H9 (cell line): ENCODE data around the gene HEXA. TPM values are rescaled to one million over a fixed set of nuclear protein-coding genes. Genes with fewer than 3 reads are reported as not detected.

Experiments
- DNase-seq: peaks from one replicate; pipeline ENCODE4 v3.0.0-alpha.2; 2017
- H2AFZ ChIP-seq: one replicate; pipeline ENCODE4 v1.6.1; 2013; ENCODE audit warnings: mild to moderate bottlenecking, low read length, control low read depth, moderate library complexity
- H2AK5ac ChIP-seq: 2 replicates; pipeline ENCODE4 v1.6.1; 2013; ENCODE audit warnings: low read length, control low read depth, mixed read lengths; ENCODE audit not compliant: insufficient read length
- H2BK120ac ChIP-seq: one replicate; pipeline ENCODE4 v1.6.1; 2013; ENCODE audit warnings: low read depth, mild to moderate bottlenecking, low read length, control low read depth, inconsistent platforms; ENCODE audit not compliant: poor library complexity, severe bottlenecking
- H2BK12ac ChIP-seq: 2 replicates; pipeline ENCODE4 v1.6.1; 2013; ENCODE audit warnings: low read length, control low read depth, mixed read lengths, low read depth; ENCODE audit not compliant: insufficient read length
- H2BK15ac ChIP-seq: 2 replicates; pipeline ENCODE4 v1.6.1; 2013; ENCODE audit warnings: low read depth, low read length, control low read depth
- H2BK20ac ChIP-seq: one replicate; pipeline ENCODE4 v1.6.1; 2013; ENCODE audit warnings: low read depth, mild to moderate bottlenecking, low read length, control low read depth, inconsistent platforms; ENCODE audit not compliant: poor library complexity, severe bottlenecking
- H2BK5ac ChIP-seq: 2 replicates; pipeline ENCODE4 v1.6.1; 2013; ENCODE audit warnings: low read length, control low read depth, mixed read lengths; ENCODE audit not compliant: insufficient read length
- H3K14ac ChIP-seq: 2 replicates; pipeline ENCODE4 v1.6.1; 2013; ENCODE audit warnings: low read length, control low read depth; ENCODE audit not compliant: insufficient read depth
- H3K18ac ChIP-seq: 2 replicates; pipeline ENCODE4 v1.6.1; 2013; ENCODE audit warnings: low read depth, mild to moderate bottlenecking, mixed read lengths, low read length, control low read depth; ENCODE audit not compliant: insufficient read length
- H3K23ac ChIP-seq: 2 replicates; pipeline ENCODE4 v1.6.1; 2013; ENCODE audit warnings: low read length, control low read depth, mixed read lengths, low read depth; ENCODE audit not compliant: insufficient read length
- H3K23me2 ChIP-seq: 2 replicates; pipeline ENCODE4 v1.6.1; 2013; ENCODE audit warnings: low read depth, mild to moderate bottlenecking, mixed read lengths, low read length, control low read depth; ENCODE audit not compliant: insufficient read length, poor library complexity, severe bottlenecking
- H3K27ac ChIP-seq: 2 replicates; pipeline ENCODE4 v1.5.1; 2013; ENCODE audit warnings: low read length, control low read depth, mixed read lengths, low read depth; ENCODE audit not compliant: insufficient read length
- H3K27me3 ChIP-seq: 2 replicates; pipeline ENCODE4 v1.6.1; 2013; ENCODE audit warnings: low read length, control low read depth, inconsistent platforms; ENCODE audit not compliant: insufficient read depth
- H3K4ac ChIP-seq: 2 replicates; pipeline ENCODE4 v1.6.1; 2013; ENCODE audit warnings: low read depth, mild to moderate bottlenecking, control low read depth, inconsistent platforms, low read length, moderate library complexity
- H3K4me1 ChIP-seq: 2 replicates; pipeline ENCODE4 v1.6.1; 2013; ENCODE audit warnings: low read length, control low read depth, inconsistent platforms; ENCODE audit not compliant: insufficient read depth
- H3K4me2 ChIP-seq: 2 replicates; pipeline ENCODE4 v1.6.1; 2013; ENCODE audit warnings: low read length, control low read depth, mixed read lengths; ENCODE audit not compliant: insufficient read length, insufficient read depth
- H3K56ac ChIP-seq: 2 replicates; pipeline ENCODE4 v1.6.1; 2013; ENCODE audit warnings: low read depth, mild to moderate bottlenecking, mixed read lengths, low read length, control low read depth; ENCODE audit not compliant: insufficient read length
- H3K79me1 ChIP-seq: 2 replicates; pipeline ENCODE4 v1.6.1; 2013; ENCODE audit warnings: low read depth, mild to moderate bottlenecking, moderate library complexity, low read length, control low read depth, inconsistent platforms; ENCODE audit not compliant: insufficient read depth, poor library complexity, severe bottlenecking
- H3K79me2 ChIP-seq: 2 replicates; pipeline ENCODE4 v1.6.1; 2013; ENCODE audit warnings: low read length, control low read depth, inconsistent platforms; ENCODE audit not compliant: insufficient read depth
- H3K9ac ChIP-seq: 2 replicates; pipeline ENCODE4 v1.6.1; 2013; ENCODE audit warnings: low read length, control low read depth, mixed read lengths; ENCODE audit not compliant: insufficient read length; ENCODE audit errors: extremely low read depth
- H3K9me3 ChIP-seq: one replicate; pipeline ENCODE4 v1.6.1; 2013; ENCODE audit warnings: low read depth, low read length, inconsistent platforms; ENCODE audit not compliant: control insufficient read depth
- H3T11ph ChIP-seq: one replicate; pipeline ENCODE4 v1.6.1; 2013; ENCODE audit warnings: mild to moderate bottlenecking, low read length, control low read depth, inconsistent platforms
- H4K20me1 ChIP-seq: one replicate; pipeline ENCODE4 v1.6.1; 2013; ENCODE audit not compliant: control insufficient read depth, insufficient read length, insufficient read depth
- H4K5ac ChIP-seq: 2 replicates; pipeline ENCODE4 v1.6.1; 2013; ENCODE audit warnings: low read depth, mild to moderate bottlenecking, mixed read lengths, low read length, control low read depth; ENCODE audit not compliant: insufficient read length
- H4K8ac ChIP-seq: replicated peaks from 2 replicates; pipeline ENCODE4 v1.6.1; 2013; ENCODE audit warnings: low read length, control low read depth, mixed read lengths, low read depth; ENCODE audit not compliant: insufficient read length
- H4K91ac ChIP-seq: 2 replicates; pipeline ENCODE4 v1.6.1; 2013; ENCODE audit warnings: low read depth, mild to moderate bottlenecking, moderate library complexity, mixed read lengths, low read length, control low read depth; ENCODE audit not compliant: insufficient read length
- H3K27ac Mint-ChIP-seq, 3 experiments: 2 replicates in 2 of 3; 3 replicates in 1 of 3; pipeline ENCODE4 v1.8.0; 2020 to 2021; ENCODE audit warnings: mixed read lengths in 3 of 3, mild to moderate bottlenecking in 1 of 3, moderate library complexity in 1 of 3
- H3K27me3 Mint-ChIP-seq: 2 replicates; pipeline ENCODE4 v1.8.0; 2021; ENCODE audit warnings: low read depth, mild to moderate bottlenecking, moderate library complexity, mixed read lengths
- H3K36me3 Mint-ChIP-seq, 3 experiments: 2 replicates in 2 of 3; 3 replicates in 1 of 3; pipeline ENCODE4 v1.8.0; 2020 to 2021; ENCODE audit warnings: low read depth in 3 of 3, mixed read lengths in 3 of 3; ENCODE audit not compliant: insufficient read depth in 1 of 3
- H3K4me1 Mint-ChIP-seq, 2 experiments: 2 replicates each; pipeline ENCODE4 v1.8.0; 2020; ENCODE audit warnings: mixed read lengths in 2 of 2
- H3K4me3 Mint-ChIP-seq, 2 experiments: 2 replicates in 1 of 2; 3 replicates in 1 of 2; pipeline ENCODE4 v1.8.0; 2020 to 2021; ENCODE audit warnings: mild to moderate bottlenecking in 2 of 2, mixed read lengths in 2 of 2, moderate library complexity in 1 of 2
- H3K9me3 Mint-ChIP-seq, 2 experiments: 2 replicates in 1 of 2; 3 replicates in 1 of 2; pipeline ENCODE4 v1.8.0; 2020; ENCODE audit warnings: mild to moderate bottlenecking in 2 of 2, mixed read lengths in 2 of 2, moderate library complexity in 1 of 2
- CTCF ChIP-seq: fragments of 200-600 bp; sonication (generic); conservative IDR thresholded peaks from 3 replicates; pipeline ENCODE4 v1.8.0; 2021; ENCODE audit warnings: antibody characterized with exemption, mild to moderate bottlenecking
- WGBS: extraction: QIAGEN DNeasy Blood & Tissue Kit; methylation state at CpG from one replicate; pipeline ENCODE4 v1.1.7; 2013; ENCODE audit warnings: missing lambda C conversion rate, low lambda C conversion rate, mixed read lengths; ENCODE audit not compliant: insufficient read length; ENCODE audit errors: extremely low coverage; 5-methylcytosine and 5-hydroxymethylcytosine counted together
- total RNA-seq: library from RNA; stranded (reverse); gene quantifications from 2 replicates; pipeline ENCODE4 v1.2.1, GENCODE V29; 2021

HEXA gene
- total RNA-seq, 1 experiment from 2014 or later = 54.7 TPM

GRCh38 chr15:72358121-72358520 lies 17.7 kb downstream of the HEXA start:
- H4K8ac ChIP-seq = no peak overlapping the region
- H3K18ac ChIP-seq = no peak overlapping the region
- no peaks in the 10 kb centered on the region for H3K27me3 ChIP-seq
- no peak overlapping the region for H2BK15ac ChIP-seq
- H3T11ph ChIP-seq = no peak overlapping the region
- H3K27me3 Mint-ChIP-seq = no peaks in the 10 kb centered on the region
- no peaks in the 10 kb centered on the region for H3K23me2 ChIP-seq
- H2BK12ac ChIP-seq = no peak overlapping the region
- no peak for TF ChIP-seq CTCF
- no peak overlapping the region for H3K27ac ChIP-seq
- H4K91ac ChIP-seq = no peak overlapping the region
- no peak overlapping the region for H3K27ac Mint-ChIP-seq
- no peak overlapping the region for H4K5ac ChIP-seq
- no peak overlapping the region for H2AFZ ChIP-seq
- no peak overlapping the region for H3K4me3 Mint-ChIP-seq
- WGBS = no CpG with 5 or more reads among the region's 3 CpGs
- no peaks in the 10 kb centered on the region for H3K79me2 ChIP-seq
- H3K79me1 ChIP-seq = no peaks in the 10 kb centered on the region
- no peak for DNase-seq
- H2BK120ac ChIP-seq = no peak overlapping the region
- no peak overlapping the region for H3K4me2 ChIP-seq
- H2BK20ac ChIP-seq = no peak overlapping the region
- H3K14ac ChIP-seq = no peak overlapping the region
- H3K23ac ChIP-seq = no peak overlapping the region
- no peak overlapping the region for H3K9ac ChIP-seq
- H4K20me1 ChIP-seq = no peaks in the 10 kb centered on the region
- no peak overlapping the region for H3K4ac ChIP-seq
- H3K4me1 Mint-ChIP-seq = no peaks in the 10 kb centered on the region
- H2AK5ac ChIP-seq = no peak overlapping the region
- H3K4me1 ChIP-seq = no peaks in the 10 kb centered on the region
- H2BK5ac ChIP-seq = no peak overlapping the region
- no peak overlapping the region for H3K56ac ChIP-seq
- peaks cover 2 to 13% (median 7%) of the 10 kb centered on the region in 3 experiments; a peak in 6 of 7 replicates for H3K36me3 Mint-ChIP-seq
- H3K9me3 Mint-ChIP-seq = no peaks in the 10 kb centered on the region
- H3K9me3 ChIP-seq = no peaks in the 10 kb centered on the region
